ENCODE results near the gene ZBED5. TPM values are rescaled to one million over a fixed set of nuclear protein-coding genes. Genes with fewer than 3 reads are reported as not detected.
"Not testable (repeated sequence)": the region's sequence is repeated elsewhere in the genome, so short reads cannot be mapped to it uniquely, and the experiment has no call there.

Gene ZBED5
- total RNA-seq, 8 experiments from 2014 or later, result 21.7 to 65.3 (median 52.0) TPM

- ATAC-seq (replicated peaks in 6 of 8), result peak in 2 of 8 experiments; percentile 56 to 58
- H3K4me3 ChIP-seq, result no peak overlapping the region
- in situ Hi-C loops (cut with MboI; ENCODE audit: low pct_unique_long_range_greater_than_20kb in 2 of 9, low sequenced_read_pairs in 9 of 9, unreplicated experiment in 9 of 9), result no loop called here
- H3K27ac ChIP-seq, result no peak overlapping the region
- H3K4me1 ChIP-seq (replicated peaks in 1 of 2), result no peaks in the 10 kb centered on the region
Measured at GRCh38 chr11:10893714-10894151, 35.9 kb upstream of the ZBED5 start.

DNA sequence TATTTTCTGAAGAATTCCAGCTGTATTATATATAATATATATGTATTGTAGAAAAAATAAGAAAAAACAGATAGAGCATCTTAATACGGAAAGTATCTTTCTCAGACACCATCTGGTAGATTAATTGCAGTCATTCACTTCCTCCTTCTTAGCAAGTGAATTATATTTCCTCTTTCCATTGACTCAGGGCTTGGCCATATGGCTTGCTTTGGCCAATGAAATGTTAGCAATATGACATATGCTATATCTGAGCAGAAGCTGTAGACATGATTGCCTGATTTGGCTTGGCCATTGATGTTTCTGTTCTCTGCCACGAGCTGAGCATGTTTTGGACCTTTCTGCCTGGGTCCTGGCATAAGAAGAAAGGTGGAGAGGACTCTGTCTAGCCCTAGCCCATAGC lies 34.4 kb upstream of the ZBED5 start:
- ATAC-seq (replicated peaks in 6 of 8), result no peak
- in situ Hi-C loops (cut with MboI; ENCODE audit: low pct_unique_long_range_greater_than_20kb in 2 of 9, low sequenced_read_pairs in 9 of 9, unreplicated experiment in 9 of 9), result no loop called here

DNA sequence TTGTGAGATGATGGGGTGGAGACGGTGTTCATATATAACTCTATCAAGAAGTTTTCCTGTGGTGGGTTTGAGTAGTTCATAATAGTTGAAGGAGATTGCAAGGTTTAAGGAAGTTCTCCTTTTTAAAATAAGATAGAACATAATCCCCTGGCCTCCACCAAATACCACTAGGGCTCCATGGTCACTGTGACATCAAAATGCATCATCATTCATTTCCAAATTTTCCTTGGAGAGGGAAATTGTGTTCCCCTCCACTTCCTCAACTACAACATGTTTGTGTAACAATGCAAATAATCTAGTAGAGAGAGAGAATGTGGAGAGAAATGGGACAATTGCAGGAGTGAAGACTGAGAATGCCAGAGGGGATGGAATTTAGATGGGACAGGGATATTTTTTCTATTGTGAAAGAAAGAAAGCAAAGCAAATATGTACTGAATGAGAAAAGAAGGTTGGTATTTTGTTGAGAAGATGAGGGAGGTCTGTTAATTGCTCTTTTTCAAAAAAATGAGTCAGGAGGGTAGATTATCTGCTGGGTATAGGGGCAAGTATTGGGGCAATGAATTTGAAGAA lies 33.4 kb upstream of the ZBED5 start:
- in situ Hi-C loops (cut with MboI; ENCODE audit: low pct_unique_long_range_greater_than_20kb in 2 of 9, low sequenced_read_pairs in 9 of 9, unreplicated experiment in 9 of 9), result no loop called here
- no peak for ATAC-seq (replicated peaks in 6 of 8)
- Histone ChIP-seq H3K4me1 (replicated peaks in 1 of 2) (no peaks in the 10 kb centered on the region), H3K27ac (no peak overlapping the region), H3K4me3 (no peak overlapping the region)
- WGBS, 10 experiments, result 100% methylated on average over 1 of the region's 1 CpG; no CpG with 5 or more reads in 1 of the 10 experiments

More for the DNA sequence above, 34.4 kb upstream of the ZBED5 start:
- H3K4me1 ChIP-seq (replicated peaks in 1 of 2), result no peaks in the 10 kb centered on the region
- H3K4me3 ChIP-seq, result no peak overlapping the region
- WGBS, 10 experiments, result 50 to 100% (median 76%) methylated on average over 1 to 2 of the region's 2 CpGs; no CpG with 5 or more reads in 2 of the 10 experiments
- H3K27ac ChIP-seq, result no peak overlapping the region

GRCh38 chr11:10890083-10890482 lies 32.2 kb upstream of the ZBED5 start:
- in situ Hi-C loops (cut with MboI; ENCODE audit: low pct_unique_long_range_greater_than_20kb in 2 of 9, low sequenced_read_pairs in 9 of 9, unreplicated experiment in 9 of 9); ATAC-seq (replicated peaks in 6 of 8): not testable (repeated sequence)

GRCh38 chr11:10887307-10887706 lies 29.5 kb upstream of the ZBED5 start:
- Histone ChIP-seq H3K4me3 (no peak overlapping the region), H3K4me1 (replicated peaks in 1 of 2) (no peaks in the 10 kb centered on the region), H3K27ac (no peak overlapping the region)
- in situ Hi-C loops (cut with MboI; ENCODE audit: low pct_unique_long_range_greater_than_20kb in 2 of 9, low sequenced_read_pairs in 9 of 9, unreplicated experiment in 9 of 9), result no loop called here
- ATAC-seq (replicated peaks in 6 of 8), result no peak

More at GRCh38 chr11:10890083-10890482, 32.2 kb upstream of the ZBED5 start:
- H3K4me1 ChIP-seq (replicated peaks in 1 of 2); H3K4me3 ChIP-seq; H3K27ac ChIP-seq: not testable (repeated sequence)

DNA sequence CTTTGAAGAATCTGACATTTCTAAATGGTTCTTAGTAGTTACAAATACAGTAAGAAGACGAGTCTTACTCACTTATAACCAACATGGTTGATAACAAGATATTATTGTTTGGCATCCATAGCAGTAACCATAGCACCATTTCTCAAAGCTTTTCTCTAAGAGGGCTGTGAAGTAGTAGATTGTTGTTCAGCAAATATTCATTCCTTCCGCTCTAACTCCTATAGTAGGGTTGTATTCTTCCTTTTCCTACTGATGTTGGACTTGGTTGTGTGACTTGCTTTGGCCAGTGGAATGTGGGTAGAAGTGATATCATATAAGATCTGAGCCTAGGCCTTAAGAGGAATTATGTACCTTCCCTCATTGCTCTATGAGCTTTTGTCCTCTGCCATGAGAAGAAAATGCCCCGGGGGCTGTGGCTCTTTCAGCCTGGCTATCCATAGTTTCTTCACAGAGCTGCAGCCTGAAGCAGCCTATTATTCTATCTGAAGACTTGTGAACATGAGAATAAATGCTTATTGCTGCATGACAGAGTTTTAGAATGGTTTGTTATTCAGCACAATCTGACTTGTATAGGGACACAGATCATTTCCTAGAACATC lies 28.9 kb upstream of the ZBED5 start:
- in situ Hi-C loops (cut with MboI; ENCODE audit: low pct_unique_long_range_greater_than_20kb in 2 of 9, low sequenced_read_pairs in 9 of 9, unreplicated experiment in 9 of 9), result no loop called here
- no peak overlapping the region for H3K27ac ChIP-seq
- no peaks in the 10 kb centered on the region for H3K4me1 ChIP-seq (replicated peaks in 1 of 2)
- 78 to 100% (median 93%) methylated on average over 1 to 3 of the region's 3 CpGs; no CpG with 5 or more reads in 1 of the 10 experiments for WGBS, 10 experiments
- no peak overlapping the region for H3K4me3 ChIP-seq
- no peak for ATAC-seq (replicated peaks in 6 of 8)

- in situ Hi-C loops (cut with MboI; ENCODE audit: low pct_unique_long_range_greater_than_20kb in 2 of 9, low sequenced_read_pairs in 9 of 9, unreplicated experiment in 9 of 9), result no loop called here
- Histone ChIP-seq H3K27ac (no peak overlapping the region), H3K4me1 (replicated peaks in 1 of 2) (no peaks in the 10 kb centered on the region), H3K4me3 (no peak overlapping the region)
- no peak for ATAC-seq (replicated peaks in 6 of 8)
- 17 to 100% (median 81%) methylated on average over 1 to 2 of the region's 2 CpGs for WGBS, 10 experiments
Measured at GRCh38 chr11:10885703-10886363, 28.0 kb upstream of the ZBED5 start.

GRCh38 chr11:10884292-10884691 lies 26.4 kb upstream of the ZBED5 start:
- 69 to 100% (median 90%) methylated on average over 1 to 3 of the region's 4 CpGs; no CpG with 5 or more reads in 5 of the 10 experiments for WGBS, 10 experiments

GRCh38 chr11:10881892-10882291 lies 24.0 kb upstream of the ZBED5 start:
- H3K27ac ChIP-seq, result no peak overlapping the region
- WGBS, 10 experiments, result 20 to 90% (median 75%) methylated on average over 1 to 3 of the region's 3 CpGs; no CpG with 5 or more reads in 1 of the 10 experiments
- no peak for ATAC-seq (replicated peaks in 6 of 8)
- H3K4me1 ChIP-seq (replicated peaks in 1 of 2), result no peaks in the 10 kb centered on the region
- no peak overlapping the region for H3K4me3 ChIP-seq
- in situ Hi-C loops (cut with MboI; ENCODE audit: low pct_unique_long_range_greater_than_20kb in 2 of 9, low sequenced_read_pairs in 9 of 9, unreplicated experiment in 9 of 9), result no loop called here

More at GRCh38 chr11:10884292-10884691, 26.4 kb upstream of the ZBED5 start:
- ATAC-seq (replicated peaks in 6 of 8); H3K27ac ChIP-seq; H3K4me3 ChIP-seq; H3K4me1 ChIP-seq (replicated peaks in 1 of 2); in situ Hi-C loops (cut with MboI; ENCODE audit: low pct_unique_long_range_greater_than_20kb in 2 of 9, low sequenced_read_pairs in 9 of 9, unreplicated experiment in 9 of 9): not testable (repeated sequence)

DNA sequence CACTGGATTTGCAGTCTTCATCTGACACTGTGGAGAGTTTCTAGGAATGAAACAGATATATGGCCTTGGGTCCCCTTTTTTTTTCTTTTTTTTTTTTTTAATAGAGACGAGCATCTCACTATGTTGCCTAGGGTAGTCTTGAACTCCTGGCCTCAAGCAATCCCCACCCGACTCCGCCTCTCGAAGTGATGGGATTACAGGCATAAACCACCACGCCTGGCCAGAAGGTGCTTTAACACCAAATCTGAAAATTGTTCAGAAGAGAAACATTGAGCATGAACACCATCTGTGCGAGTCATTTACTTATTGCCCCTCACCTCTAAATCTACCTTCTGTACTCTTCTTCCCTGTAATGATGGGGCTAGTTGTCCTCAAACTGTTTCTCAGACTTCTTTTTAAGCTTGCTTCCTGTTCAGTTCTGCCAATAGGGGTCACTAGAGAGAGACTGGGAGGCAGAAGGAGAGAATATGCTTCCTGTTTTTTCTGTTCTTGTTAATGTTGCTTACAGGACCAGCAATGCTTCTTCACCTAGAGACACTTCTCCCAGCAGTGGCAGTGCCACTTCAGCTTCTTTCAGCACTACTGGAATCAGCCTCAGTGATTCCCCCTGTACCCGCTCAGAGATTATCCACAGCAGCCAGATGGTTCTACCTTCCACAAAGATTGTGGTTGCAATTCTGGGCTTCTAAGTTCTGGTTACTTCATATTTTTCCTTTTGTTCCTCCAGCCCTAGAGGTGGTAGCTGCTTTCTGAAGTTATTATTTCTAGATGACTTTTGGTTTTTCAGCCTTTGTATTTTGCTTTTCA lies 20.8 kb upstream of the ZBED5 start:
- Histone ChIP-seq H3K4me1 (replicated peaks in 1 of 2) (no peaks in the 10 kb centered on the region), H3K4me3 (no peak overlapping the region), H3K27ac (no peak overlapping the region)
- 0 to 100% (median 83%) methylated on average over 1 to 6 of the region's 7 CpGs; no CpG with 5 or more reads in 1 of the 10 experiments for WGBS, 10 experiments
- ATAC-seq (replicated peaks in 6 of 8), result peak in 3 of 8 experiments; percentile 51 to 65 (median 54)
- in situ Hi-C loops (cut with MboI; ENCODE audit: low pct_unique_long_range_greater_than_20kb in 2 of 9, low sequenced_read_pairs in 9 of 9, unreplicated experiment in 9 of 9), result no loop called here

- Histone ChIP-seq H3K4me3 (no peak overlapping the region), H3K27ac (no peak overlapping the region), H3K4me1 (replicated peaks in 1 of 2) (no peaks in the 10 kb centered on the region)
- in situ Hi-C loops (cut with MboI; ENCODE audit: low pct_unique_long_range_greater_than_20kb in 2 of 9, low sequenced_read_pairs in 9 of 9, unreplicated experiment in 9 of 9), result no loop called here
- no peak for ATAC-seq (replicated peaks in 6 of 8)
Measured at GRCh38 chr11:10876158-10876557, 18.3 kb upstream of the ZBED5 start.

DNA sequence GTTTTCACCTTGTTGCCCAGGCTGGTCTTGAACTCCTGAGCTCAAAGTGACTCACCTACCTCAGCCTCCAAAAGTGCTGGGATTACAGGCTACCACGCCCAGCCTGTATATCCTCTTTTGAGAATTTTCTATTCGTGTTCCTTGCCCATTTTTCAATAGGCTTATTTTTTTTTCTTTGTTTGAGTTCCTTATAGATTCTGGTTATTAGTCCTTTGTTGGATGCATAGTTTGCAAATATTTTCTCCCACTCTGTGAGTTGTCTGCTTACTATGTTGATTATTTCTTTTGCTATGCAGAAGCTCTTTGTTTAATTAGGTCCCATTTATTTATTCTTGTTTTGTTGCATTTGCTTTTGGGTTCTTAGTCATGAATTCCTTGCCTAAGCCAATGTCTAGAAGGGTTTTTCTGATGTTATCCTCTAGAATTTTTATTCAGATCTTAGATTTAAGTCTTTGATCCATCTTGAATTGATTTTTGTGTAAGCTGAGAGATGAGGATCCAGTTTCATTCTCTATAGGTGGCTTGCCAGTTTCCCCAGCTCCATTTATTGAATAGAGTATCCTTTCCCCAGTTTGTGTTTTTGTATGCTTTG lies 17.7 kb upstream of the ZBED5 start:
- in situ Hi-C loops (cut with MboI; ENCODE audit: low pct_unique_long_range_greater_than_20kb in 2 of 9, low sequenced_read_pairs in 9 of 9, unreplicated experiment in 9 of 9), result no loop called here

DNA sequence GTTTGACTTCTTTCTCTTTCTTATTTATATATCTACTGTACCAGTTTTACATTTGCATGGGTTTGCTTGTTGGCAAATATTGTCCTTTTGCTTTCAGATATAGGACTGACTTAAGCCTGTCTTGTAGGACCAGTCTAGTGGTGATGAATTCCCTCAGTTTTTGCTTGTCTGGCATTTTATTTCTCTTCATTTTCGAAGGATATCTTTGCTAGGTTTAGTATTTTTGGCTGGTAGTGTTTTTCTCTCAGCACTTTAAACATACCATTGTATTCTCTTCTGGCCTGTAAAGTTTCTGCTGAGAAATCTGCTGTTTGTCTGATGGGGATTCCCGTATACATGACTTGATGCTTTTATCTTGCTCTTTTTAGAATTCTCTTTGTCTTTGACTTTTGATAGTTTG lies 14.2 kb upstream of the ZBED5 start:
- WGBS, 10 experiments, result 75 to 100% (median 89%) methylated on average over 1 to 2 of the region's 2 CpGs; no CpG with 5 or more reads in 1 of the 10 experiments

More for the DNA sequence above, 17.7 kb upstream of the ZBED5 start:
- Histone ChIP-seq H3K27ac (no peak overlapping the region), H3K4me1 (replicated peaks in 1 of 2) (no peaks in the 10 kb centered on the region), H3K4me3 (no peak overlapping the region)
- no peak for ATAC-seq (replicated peaks in 6 of 8)
- 63 to 100% (median 86%) methylated on average over 1 to 2 of the region's 2 CpGs for WGBS, 10 experiments

More for the DNA sequence above, 14.2 kb upstream of the ZBED5 start:
- in situ Hi-C loops (cut with MboI; ENCODE audit: low pct_unique_long_range_greater_than_20kb in 2 of 9, low sequenced_read_pairs in 9 of 9, unreplicated experiment in 9 of 9), result no loop called here
- ATAC-seq (replicated peaks in 6 of 8), result no peak
- Histone ChIP-seq H3K4me3 (no peak overlapping the region), H3K4me1 (replicated peaks in 1 of 2) (no peaks in the 10 kb centered on the region), H3K27ac (no peak overlapping the region)

Measured in motor neuron (in vitro differentiated cells).